ENCODE data around the gene TRAM2.

TRAM2 gene

DNA sequence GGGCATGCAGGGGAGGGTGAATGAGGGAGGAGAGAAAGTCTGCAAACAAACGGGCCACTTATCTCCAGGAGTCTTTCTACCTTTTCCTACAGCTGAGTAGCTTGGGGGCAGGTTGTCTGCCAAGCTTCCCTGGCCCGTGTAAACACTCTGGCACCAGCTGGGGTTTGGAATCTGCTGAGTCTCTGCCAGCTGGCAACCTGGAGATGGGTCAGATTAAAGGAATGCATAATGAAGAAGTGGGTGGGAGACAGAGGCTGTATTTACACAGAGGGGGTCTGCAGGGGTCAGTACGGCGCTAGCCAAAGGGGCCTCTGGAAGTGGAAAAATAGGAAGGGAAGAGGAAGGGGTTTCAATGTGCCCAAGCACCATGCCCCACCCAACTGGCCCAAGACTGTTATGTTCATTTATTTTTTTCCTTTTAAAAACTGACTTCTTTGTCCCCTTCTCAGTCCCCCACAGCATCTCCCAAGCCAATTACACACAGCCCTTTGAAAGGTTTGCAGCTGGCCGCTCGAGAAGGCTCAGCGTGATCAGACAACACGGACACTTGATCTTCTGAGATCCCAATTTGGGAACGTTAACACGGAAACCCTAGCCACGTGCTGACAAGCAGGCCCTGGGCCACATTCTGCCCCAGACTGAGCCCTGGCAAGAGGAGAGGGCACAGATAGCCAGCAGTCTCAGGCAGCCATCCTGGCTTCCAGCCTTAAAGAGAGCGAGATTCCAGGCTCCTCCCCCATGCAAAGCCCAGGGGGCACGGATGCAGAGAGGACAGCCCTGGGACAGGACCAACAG is 25.2 kb downstream of the TRAM2 start:
- H3K27me3 ChIP-seq (ENCODE audit: insufficient read depth, low read length) = no peaks in the 10 kb centered on the region
- peaks cover 40% of the 10 kb centered on the region for H3K4me1 ChIP-seq (ENCODE audit: insufficient read depth, low read length)
- H3K9ac ChIP-seq (ENCODE audit: low read depth, low read length) = peak overlapping the region; percentile 42; the same call in 1 of the 2 replicates
- peak overlapping the region; percentile 33 for H3K27ac ChIP-seq (ENCODE audit: low read depth, low read length)
- no peaks in the 10 kb centered on the region for H3K9me3 ChIP-seq (ENCODE audit: insufficient read depth, low read depth, low read length)
- H3K4me3 ChIP-seq (ENCODE audit: low read length) = peak overlapping the region; percentile 5; the same call in 1 of the 2 replicates
- WGBS = 27% methylated on average over 13 of the region's 13 CpGs
- no peaks in the 10 kb centered on the region for H3K36me3 ChIP-seq (ENCODE audit: insufficient read depth, low read length)

GRCh38 chr6:52550870-52551269 is 26.0 kb downstream of the TRAM2 start:
- peaks cover 42% of the 10 kb centered on the region for H3K4me1 ChIP-seq (ENCODE audit: insufficient read depth, low read length)
- 92% methylated on average over 5 of the region's 5 CpGs for WGBS
- no peak overlapping the region for H3K4me3 ChIP-seq (ENCODE audit: low read length)

DNA sequence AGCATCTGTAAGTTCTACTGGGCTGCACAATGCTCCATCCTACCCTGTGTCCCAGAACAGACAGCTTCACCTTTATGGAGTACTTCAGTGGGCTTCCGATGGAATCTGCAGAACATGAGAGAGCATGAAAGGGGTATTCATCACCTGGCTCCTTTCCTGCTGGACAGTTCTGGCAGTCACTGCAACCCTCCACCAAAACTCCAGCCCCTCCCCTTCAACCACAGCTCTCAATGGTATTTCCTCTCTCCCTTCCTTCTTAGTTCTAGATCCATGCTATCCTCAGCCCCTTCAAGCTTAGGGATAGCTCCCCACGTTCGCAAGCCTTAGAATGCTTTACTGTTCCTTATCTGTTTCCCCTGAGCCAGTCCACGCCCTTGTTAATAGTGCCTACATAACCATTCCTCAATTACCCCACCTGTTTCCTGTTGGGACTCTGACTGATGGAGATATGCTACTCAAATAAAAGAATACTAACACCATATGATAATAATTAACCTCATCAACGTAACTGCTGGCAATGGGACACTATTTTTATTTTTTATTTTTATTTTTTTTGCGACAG is 26.8 kb downstream of the TRAM2 start:
- Histone ChIP-seq H3K27ac (ENCODE audit: low read depth, low read length) (no peak overlapping the region), H3K27me3 (ENCODE audit: insufficient read depth, low read length) (no peaks in the 10 kb centered on the region), H3K9me3 (ENCODE audit: insufficient read depth, low read depth, low read length) (no peaks in the 10 kb centered on the region), H3K36me3 (ENCODE audit: insufficient read depth, low read length) (no peaks in the 10 kb centered on the region), H3K9ac (ENCODE audit: low read depth, low read length) (no peak overlapping the region), H3K4me1 (ENCODE audit: insufficient read depth, low read length) (peaks cover 39% of the 10 kb centered on the region), H3K4me3 (ENCODE audit: low read length) (no peak overlapping the region)
- WGBS = 85% methylated on average over 5 of the region's 6 CpGs

More at GRCh38 chr6:52550870-52551269, 26.0 kb downstream of the TRAM2 start:
- Histone ChIP-seq H3K9ac (ENCODE audit: low read depth, low read length) (no peak overlapping the region), H3K9me3 (ENCODE audit: insufficient read depth, low read depth, low read length) (no peaks in the 10 kb centered on the region), H3K27me3 (ENCODE audit: insufficient read depth, low read length) (no peaks in the 10 kb centered on the region), H3K36me3 (ENCODE audit: insufficient read depth, low read length) (no peaks in the 10 kb centered on the region), H3K27ac (ENCODE audit: low read depth, low read length) (no peak overlapping the region; the same call in 1 of the 2 replicates)

DNA sequence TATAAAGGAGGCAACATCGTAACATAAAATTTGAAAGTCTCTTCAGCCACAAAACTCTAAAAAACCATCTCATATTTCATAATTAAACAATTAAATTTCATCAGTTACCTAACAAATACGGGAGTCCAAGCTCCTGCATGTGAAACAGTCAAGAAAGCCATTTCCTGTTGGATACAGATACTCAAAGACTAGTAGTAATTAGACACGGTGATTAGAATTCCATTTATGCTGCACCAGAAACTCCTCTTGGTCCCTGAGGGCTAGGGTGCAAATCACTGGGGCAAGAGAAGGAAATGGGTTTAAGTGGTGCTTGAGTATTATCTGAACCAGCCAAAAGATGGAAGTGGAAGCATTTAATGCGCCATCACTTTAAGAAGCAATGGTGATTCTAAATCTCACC is 27.4 kb downstream of the TRAM2 start:
- no peak overlapping the region for H3K9ac ChIP-seq (ENCODE audit: low read depth, low read length)
- no peak overlapping the region for H3K27ac ChIP-seq (ENCODE audit: low read depth, low read length)
- H3K4me1 ChIP-seq (ENCODE audit: insufficient read depth, low read length) = peaks cover 40% of the 10 kb centered on the region
- 91% methylated on average over 4 of the region's 4 CpGs for WGBS
- no peaks in the 10 kb centered on the region for H3K36me3 ChIP-seq (ENCODE audit: insufficient read depth, low read length)
- H3K9me3 ChIP-seq (ENCODE audit: insufficient read depth, low read depth, low read length) = no peaks in the 10 kb centered on the region
- H3K27me3 ChIP-seq (ENCODE audit: insufficient read depth, low read length) = no peaks in the 10 kb centered on the region
- no peak overlapping the region for H3K4me3 ChIP-seq (ENCODE audit: low read length)

- Histone ChIP-seq H3K27me3 (ENCODE audit: insufficient read depth, low read length) (no peaks in the 10 kb centered on the region), H3K4me3 (ENCODE audit: low read length) (no peak overlapping the region), H3K36me3 (ENCODE audit: insufficient read depth, low read length) (no peaks in the 10 kb centered on the region), H3K27ac (ENCODE audit: low read depth, low read length) (no peak overlapping the region), H3K9me3 (ENCODE audit: insufficient read depth, low read depth, low read length) (no peaks in the 10 kb centered on the region), H3K9ac (ENCODE audit: low read depth, low read length) (no peak overlapping the region), H3K4me1 (ENCODE audit: insufficient read depth, low read length) (peaks cover 44% of the 10 kb centered on the region)
- WGBS = 93% methylated on average over 5 of the region's 5 CpGs
Observed at GRCh38 chr6:52548999-52549398, 27.9 kb downstream of the TRAM2 start.

- Histone ChIP-seq H3K36me3 (ENCODE audit: insufficient read depth, low read length) (no peaks in the 10 kb centered on the region), H3K9me3 (ENCODE audit: insufficient read depth, low read depth, low read length) (no peaks in the 10 kb centered on the region), H3K9ac (ENCODE audit: low read depth, low read length) (no peak overlapping the region), H3K4me1 (ENCODE audit: insufficient read depth, low read length) (peaks cover 51% of the 10 kb centered on the region), H3K27me3 (ENCODE audit: insufficient read depth, low read length) (no peaks in the 10 kb centered on the region), H3K4me3 (ENCODE audit: low read length) (no peak overlapping the region), H3K27ac (ENCODE audit: low read depth, low read length) (no peak overlapping the region)
- WGBS = 94% methylated on average over 7 of the region's 7 CpGs
Observed at GRCh38 chr6:52548353-52548713, 28.5 kb downstream of the TRAM2 start.

- H3K9ac ChIP-seq (ENCODE audit: low read depth, low read length) = no peak overlapping the region
- H3K4me3 ChIP-seq (ENCODE audit: low read length) = no peak overlapping the region
- WGBS = 92% methylated on average over 9 of the region's 9 CpGs
Observed at GRCh38 chr6:52547647-52548352, 29.1 kb downstream of the TRAM2 start.

GRCh38 chr6:52546678-52547077 is 30.2 kb downstream of the TRAM2 start:
- no peak overlapping the region for H3K27ac ChIP-seq (ENCODE audit: low read depth, low read length)

More at GRCh38 chr6:52547647-52548352, 29.1 kb downstream of the TRAM2 start:
- Histone ChIP-seq H3K36me3 (ENCODE audit: insufficient read depth, low read length) (no peaks in the 10 kb centered on the region), H3K27me3 (ENCODE audit: insufficient read depth, low read length) (no peaks in the 10 kb centered on the region), H3K9me3 (ENCODE audit: insufficient read depth, low read depth, low read length) (no peaks in the 10 kb centered on the region), H3K4me1 (ENCODE audit: insufficient read depth, low read length) (peaks cover 55% of the 10 kb centered on the region), H3K27ac (ENCODE audit: low read depth, low read length) (no peak overlapping the region)

GRCh38 chr6:52546192-52546591 is 30.7 kb downstream of the TRAM2 start:
- no peaks in the 10 kb centered on the region for H3K36me3 ChIP-seq (ENCODE audit: insufficient read depth, low read length)
- H3K4me3 ChIP-seq (ENCODE audit: low read length) = no peak overlapping the region
- H3K9me3 ChIP-seq (ENCODE audit: insufficient read depth, low read depth, low read length) = no peaks in the 10 kb centered on the region
- H3K27ac ChIP-seq (ENCODE audit: low read depth, low read length) = no peak overlapping the region; the same call in 1 of the 2 replicates
- peaks cover 44% of the 10 kb centered on the region for H3K4me1 ChIP-seq (ENCODE audit: insufficient read depth, low read length)
- no peak overlapping the region for H3K9ac ChIP-seq (ENCODE audit: low read depth, low read length)
- H3K27me3 ChIP-seq (ENCODE audit: insufficient read depth, low read length) = no peaks in the 10 kb centered on the region
- WGBS = 96% methylated on average over 1 of the region's 1 CpG

More at GRCh38 chr6:52546678-52547077, 30.2 kb downstream of the TRAM2 start:
- WGBS = 91% methylated on average over 3 of the region's 3 CpGs
- H3K4me3 ChIP-seq (ENCODE audit: low read length) = no peak overlapping the region
- H3K4me1 ChIP-seq (ENCODE audit: insufficient read depth, low read length) = peaks cover 49% of the 10 kb centered on the region
- no peaks in the 10 kb centered on the region for H3K9me3 ChIP-seq (ENCODE audit: insufficient read depth, low read depth, low read length)
- H3K27me3 ChIP-seq (ENCODE audit: insufficient read depth, low read length) = no peaks in the 10 kb centered on the region
- no peak overlapping the region for H3K9ac ChIP-seq (ENCODE audit: low read depth, low read length)
- H3K36me3 ChIP-seq (ENCODE audit: insufficient read depth, low read length) = no peaks in the 10 kb centered on the region

GRCh38 chr6:52545406-52546119 is 31.3 kb downstream of the TRAM2 start:
- H3K9me3 ChIP-seq (ENCODE audit: insufficient read depth, low read depth, low read length) = no peaks in the 10 kb centered on the region
- 86% methylated on average over 6 of the region's 6 CpGs for WGBS
- H3K27me3 ChIP-seq (ENCODE audit: insufficient read depth, low read length) = no peaks in the 10 kb centered on the region
- no peak overlapping the region for H3K4me3 ChIP-seq (ENCODE audit: low read length)
- no peak overlapping the region for H3K9ac ChIP-seq (ENCODE audit: low read depth, low read length)
- peaks cover 39% of the 10 kb centered on the region for H3K4me1 ChIP-seq (ENCODE audit: insufficient read depth, low read length)
- H3K27ac ChIP-seq (ENCODE audit: low read depth, low read length) = no peak overlapping the region
- H3K36me3 ChIP-seq (ENCODE audit: insufficient read depth, low read length) = no peaks in the 10 kb centered on the region

Data from HUES64 (cell line).